Tibial nerve (tissue), 3 donors: ENCODE results near the gene H3-3A.

Experiments
- POLR2A ChIP-seq, 2 donors: fragments of 450-650 bp; IDR thresholded peaks; one replicate each; pipeline ENCODE4 v1.6.1; 2017; ENCODE audit warnings: antibody characterized with exemption in 2 of 2, mild to moderate bottlenecking in 2 of 2, moderate library complexity in 2 of 2
- TF ChIP-seq, protein P1 (sequence below), 5 experiments: fragments of 200-600 bp in 3 of 5; fragments of 450-650 bp in 2 of 5; sonication (generic) in 3 of 5; IDR thresholded peaks; one replicate each; pipeline ENCODE4 v1.5.1; 2016 to 2019; ENCODE audit warnings: antibody characterized with exemption in 5 of 5, mild to moderate bottlenecking in 3 of 5, moderate library complexity in 2 of 5

DNA sequence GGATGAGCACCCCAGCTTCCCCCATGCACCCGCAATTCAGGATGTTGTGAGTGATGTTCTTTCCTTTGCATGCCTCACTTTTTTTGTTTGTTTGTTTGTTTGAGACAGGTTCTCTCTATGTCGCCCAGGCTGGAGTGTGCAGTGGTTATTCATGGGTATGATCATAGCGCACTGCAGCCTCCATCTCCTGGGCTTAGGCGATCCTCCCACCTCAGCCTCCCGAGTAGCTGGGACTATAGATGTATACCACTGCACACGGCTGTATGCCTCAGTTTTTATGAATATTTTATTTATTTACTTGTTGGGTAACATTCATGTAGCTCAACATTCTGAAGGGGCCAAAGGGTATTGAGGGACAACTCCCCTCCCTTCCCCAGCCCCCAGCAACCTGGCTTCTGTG is 54.8 kb downstream of the H3-3A start:
- TF ChIP-seq, protein P1, sequence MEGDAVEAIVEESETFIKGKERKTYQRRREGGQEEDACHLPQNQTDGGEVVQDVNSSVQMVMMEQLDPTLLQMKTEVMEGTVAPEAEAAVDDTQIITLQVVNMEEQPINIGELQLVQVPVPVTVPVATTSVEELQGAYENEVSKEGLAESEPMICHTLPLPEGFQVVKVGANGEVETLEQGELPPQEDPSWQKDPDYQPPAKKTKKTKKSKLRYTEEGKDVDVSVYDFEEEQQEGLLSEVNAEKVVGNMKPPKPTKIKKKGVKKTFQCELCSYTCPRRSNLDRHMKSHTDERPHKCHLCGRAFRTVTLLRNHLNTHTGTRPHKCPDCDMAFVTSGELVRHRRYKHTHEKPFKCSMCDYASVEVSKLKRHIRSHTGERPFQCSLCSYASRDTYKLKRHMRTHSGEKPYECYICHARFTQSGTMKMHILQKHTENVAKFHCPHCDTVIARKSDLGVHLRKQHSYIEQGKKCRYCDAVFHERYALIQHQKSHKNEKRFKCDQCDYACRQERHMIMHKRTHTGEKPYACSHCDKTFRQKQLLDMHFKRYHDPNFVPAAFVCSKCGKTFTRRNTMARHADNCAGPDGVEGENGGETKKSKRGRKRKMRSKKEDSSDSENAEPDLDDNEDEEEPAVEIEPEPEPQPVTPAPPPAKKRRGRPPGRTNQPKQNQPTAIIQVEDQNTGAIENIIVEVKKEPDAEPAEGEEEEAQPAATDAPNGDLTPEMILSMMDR (IDR thresholded peaks at IDR 0.05) = no peak
- no peak for TF ChIP-seq POLR2A (IDR thresholded peaks at IDR 0.05)
